Right lobe of liver (tissue), 6 donors: ENCODE data around the gene CMC4. TPM values are rescaled to one million over a fixed set of nuclear protein-coding genes. Genes with fewer than 3 reads are reported as not detected.

Experiments used
- ATAC-seq, 4 donors: fragments of 200-7000 bp; cut with Tn5 transposase; one replicate each; pipeline ENCODE4 v1.9.1; 2020; ENCODE audit warnings: mild to moderate bottlenecking in 4 of 4, moderate library complexity in 4 of 4
- DNase-seq, 3 donors: peaks; one replicate each; pipeline ENCODE4 v3.0.0-alpha.2; 2020
- H3K27ac ChIP-seq, 3 donors: fragments of 200-600 bp; one replicate each; pipeline ENCODE4 v1.8.0; 2022
- H3K27me3 ChIP-seq, 2 donors: fragments of 200-600 bp; one replicate each; pipeline ENCODE4 v1.8.0; 2022
- H3K36me3 ChIP-seq, 4 donors: fragments of 200-600 bp; sonication (generic) in 1 of 4; one replicate each; pipeline versions ENCODE4 v1.5.1 to v1.8.0; 2017 to 2022; ENCODE audit warnings: control low read depth in 1 of 4
- H3K4me1 ChIP-seq, 4 donors: fragments of 200-600 bp; sonication (generic) in 1 of 4; one replicate each; pipeline versions ENCODE4 v1.5.1 to v1.8.0; 2017 to 2022; ENCODE audit warnings: control low read depth in 1 of 4
- H3K4me3 ChIP-seq, 3 donors: fragments of 200-600 bp; one replicate each; pipeline ENCODE4 v1.8.0; 2022
- H3K9me3 ChIP-seq, 4 donors: fragments of 200-600 bp; sonication (generic) in 1 of 4; one replicate each; pipeline versions ENCODE4 v1.5.1 to v1.8.0; 2017 to 2022; ENCODE audit warnings: control low read depth in 1 of 4
- POLR2A ChIP-seq: fragments of 450-650 bp; IDR thresholded peaks from one replicate; pipeline ENCODE4 v1.6.1; 2017; ENCODE audit warnings: antibody characterized with exemption, mild to moderate bottlenecking
- WGBS: methylation state at CpG from one replicate; pipeline ENCODE4 v1.1.6; 2018; ENCODE audit warnings: low coverage, low lambda C conversion rate; ENCODE audit not compliant: insufficient coverage; ENCODE audit errors: missing lambda C conversion rate; 5-methylcytosine and 5-hydroxymethylcytosine counted together
- intact Hi-C, 2 donors: fragments of 100-400 bp; cut with DNase I; formaldehyde crosslinking; loops; one replicate each; pipeline versions ENCODE4 v1.11.2 to v1.14.1; 2022
- total RNA-seq, 6 experiments: library from RNA; depleted of rRNA in 2 of 6; stranded (reverse); fragments of >200 nt in 2 of 6; fragmentation: NEBNext Ultra II Directional in 3 of 6; extraction: Animal tissue kit (Norgen Biotek cat#: 25700) in 3 of 6; gene quantifications; one replicate each; pipeline versions ENCODE4 v1.1.0 to v1.2.4, GENCODE V29; 2016 to 2023
- TF ChIP-seq, protein P1 (sequence below), 4 donors: fragments of 200-600 bp in 3 of 4; fragments of 450-650 bp in 1 of 4; IDR thresholded peaks; one replicate each; pipeline versions ENCODE4 v1.5.1 to v1.8.0; 2016 to 2022; ENCODE audit warnings: antibody characterized with exemption in 4 of 4, mild to moderate bottlenecking in 2 of 4
- donor health status: DM: no; HTN: yes; CAD: no.
- donor health status: DM: no; HTN: no; CAD: no.
- donor health status: DM: no; HTN: no; CAD: no.
- donor health status: DM: no; HTN: yes; CAD: no.
- donor health status: DM: no; HTN: yes; CAD: no.

Gene CMC4
- total RNA-seq, 6 experiments from 2014 or later: 3.9 to 12.2 (median 7.6) TPM

DNA sequence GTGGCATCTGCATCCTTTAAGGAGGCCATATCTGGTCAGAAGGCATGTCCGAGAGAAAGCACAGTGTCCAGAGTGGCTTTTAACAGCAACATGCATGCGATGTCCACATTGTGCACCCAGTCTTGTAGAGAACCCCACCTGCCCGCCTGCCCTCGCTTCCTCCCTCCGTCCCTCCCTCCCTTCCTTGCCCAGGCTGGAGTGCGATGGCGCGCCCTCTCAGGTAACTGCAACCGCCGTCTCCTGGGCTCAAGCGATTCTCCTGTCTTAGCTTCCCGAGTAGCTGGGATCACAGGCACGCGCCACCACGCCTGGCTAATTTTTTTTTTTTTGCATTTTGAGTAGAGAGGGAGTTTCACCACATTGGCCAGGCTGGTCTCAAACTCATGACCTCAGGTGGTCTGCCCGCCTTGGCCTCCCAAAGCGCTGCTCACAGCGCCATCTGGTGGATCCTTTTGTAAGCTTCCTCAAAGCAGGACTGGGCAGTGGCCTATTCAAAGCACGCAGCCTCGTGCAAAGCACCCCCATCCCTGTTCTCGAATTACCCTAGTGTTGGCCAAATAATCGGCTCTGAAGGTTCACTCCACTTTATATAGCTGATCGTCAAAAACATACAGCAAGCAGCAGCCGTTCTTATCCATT lies 15.4 kb upstream of the CMC4 start:
- intact Hi-C loops: no loop called here
- TF ChIP-seq, protein P1, sequence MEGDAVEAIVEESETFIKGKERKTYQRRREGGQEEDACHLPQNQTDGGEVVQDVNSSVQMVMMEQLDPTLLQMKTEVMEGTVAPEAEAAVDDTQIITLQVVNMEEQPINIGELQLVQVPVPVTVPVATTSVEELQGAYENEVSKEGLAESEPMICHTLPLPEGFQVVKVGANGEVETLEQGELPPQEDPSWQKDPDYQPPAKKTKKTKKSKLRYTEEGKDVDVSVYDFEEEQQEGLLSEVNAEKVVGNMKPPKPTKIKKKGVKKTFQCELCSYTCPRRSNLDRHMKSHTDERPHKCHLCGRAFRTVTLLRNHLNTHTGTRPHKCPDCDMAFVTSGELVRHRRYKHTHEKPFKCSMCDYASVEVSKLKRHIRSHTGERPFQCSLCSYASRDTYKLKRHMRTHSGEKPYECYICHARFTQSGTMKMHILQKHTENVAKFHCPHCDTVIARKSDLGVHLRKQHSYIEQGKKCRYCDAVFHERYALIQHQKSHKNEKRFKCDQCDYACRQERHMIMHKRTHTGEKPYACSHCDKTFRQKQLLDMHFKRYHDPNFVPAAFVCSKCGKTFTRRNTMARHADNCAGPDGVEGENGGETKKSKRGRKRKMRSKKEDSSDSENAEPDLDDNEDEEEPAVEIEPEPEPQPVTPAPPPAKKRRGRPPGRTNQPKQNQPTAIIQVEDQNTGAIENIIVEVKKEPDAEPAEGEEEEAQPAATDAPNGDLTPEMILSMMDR (IDR thresholded peaks at IDR 0.05): peak; percentile 43 to 57 (median 54)
- TF ChIP-seq POLR2A: no peak
- Histone ChIP-seq H3K27me3 (no peaks in the 10 kb centered on the region), H3K4me1 (no peaks in the 10 kb centered on the region), H3K36me3 (no peaks in the 10 kb centered on the region), H3K9me3 (no peaks in the 10 kb centered on the region), H3K27ac (no peak overlapping the region), H3K4me3 (no peak overlapping the region)
- ATAC-seq (peak; percentile 60 to 70 (median 62)), DNase-seq (peak in 2 of 3 donors; percentile 49 to 54)
- WGBS: 71% methylated on average over 18 of the region's 24 CpGs

DNA sequence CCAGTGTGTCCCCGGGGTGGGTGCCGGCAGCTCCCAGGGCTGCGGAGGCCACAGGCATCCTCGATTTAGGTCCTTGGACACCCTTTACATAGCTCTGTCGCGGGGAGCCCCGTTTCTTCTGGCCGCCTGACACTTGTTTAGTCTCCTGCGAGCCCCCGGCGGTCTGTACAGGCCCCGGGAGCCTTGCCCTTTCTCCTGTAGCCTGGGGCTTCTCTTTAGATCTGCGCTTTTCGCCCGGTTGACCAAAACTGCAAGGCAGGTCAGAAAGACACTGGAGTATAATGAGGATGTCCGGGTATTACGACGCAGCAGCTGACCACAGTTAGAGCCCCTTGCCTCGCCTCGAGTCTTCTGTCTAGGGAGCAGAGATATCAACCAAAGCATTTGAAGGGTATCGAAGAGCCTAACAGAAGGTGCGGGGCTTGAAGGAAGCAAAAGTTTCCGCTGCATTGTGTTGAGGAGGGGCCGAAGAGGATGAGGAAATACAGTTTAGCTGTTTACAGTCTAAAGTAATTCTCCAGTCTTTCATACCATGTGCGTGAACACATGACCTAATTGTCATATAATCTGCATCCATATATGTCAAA lies 851 bp upstream of the CMC4 start:
- ATAC-seq: peak in 3 of 4 donors; percentile 3 to 55 (median 6)
- TF ChIP-seq, protein P1 (IDR thresholded peaks at IDR 0.05): no peak
- TF ChIP-seq POLR2A: no peak

DNA sequence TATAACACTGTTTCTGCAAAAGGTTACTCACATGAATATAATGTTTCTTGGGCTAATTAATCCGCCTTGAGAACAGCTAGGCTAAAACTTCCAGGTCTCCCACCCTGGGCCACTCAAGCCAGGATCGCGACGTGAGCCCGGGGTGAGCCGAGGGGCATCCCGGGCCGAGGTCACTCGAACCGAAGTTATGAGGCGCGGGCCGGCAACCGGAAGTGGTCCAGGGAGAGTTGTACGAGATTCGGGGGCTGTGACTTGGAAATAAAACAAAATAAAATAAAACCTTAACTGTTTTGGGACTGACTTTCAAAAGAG lies 317 bp downstream of the CMC4 start:
- TF ChIP-seq POLR2A: no peak
- TF ChIP-seq, protein P1 (IDR thresholded peaks at IDR 0.05): no peak
- intact Hi-C loops: no loop called here
- ATAC-seq: peak in 3 of 4 donors; percentile 7 to 34 (median 8)
- DNase-seq: peak in 1 of 3 donors; percentile 62
- Histone ChIP-seq H3K4me1 (peaks cover 0 to 15% (median 0%) of the 10 kb centered on the region in 4 donors), H3K27ac (peak overlapping the region; percentile 52 to 88 (median 78)), H3K4me3 (peak overlapping the region; percentile 56 to 62 (median 62)), H3K27me3 (no peaks in the 10 kb centered on the region), H3K36me3 (peaks cover 0 to under 1% (median 0%) of the 10 kb centered on the region in 4 donors), H3K9me3 (no peaks in the 10 kb centered on the region)
- WGBS: 25% methylated on average over 14 of the region's 16 CpGs

More for the DNA sequence above, 851 bp upstream of the CMC4 start:
- H3K27me3 ChIP-seq: no peaks in the 10 kb centered on the region
- DNase-seq: peak in 1 of 3 donors; percentile 62
- H3K27ac ChIP-seq: peak overlapping the region; percentile 52 to 65 (median 62)
- H3K4me3 ChIP-seq: peak overlapping the region; percentile 49 to 66 (median 63)
- H3K9me3 ChIP-seq: no peaks in the 10 kb centered on the region
- WGBS: 30% methylated on average over 13 of the region's 25 CpGs
- peaks cover 0 to 6% (median 0%) of the 10 kb centered on the region in 4 donors for H3K4me1 ChIP-seq
- H3K36me3 ChIP-seq: peaks cover 0 to 3% (median 2%) of the 10 kb centered on the region in 4 donors
- intact Hi-C loops: no loop called here

DNA sequence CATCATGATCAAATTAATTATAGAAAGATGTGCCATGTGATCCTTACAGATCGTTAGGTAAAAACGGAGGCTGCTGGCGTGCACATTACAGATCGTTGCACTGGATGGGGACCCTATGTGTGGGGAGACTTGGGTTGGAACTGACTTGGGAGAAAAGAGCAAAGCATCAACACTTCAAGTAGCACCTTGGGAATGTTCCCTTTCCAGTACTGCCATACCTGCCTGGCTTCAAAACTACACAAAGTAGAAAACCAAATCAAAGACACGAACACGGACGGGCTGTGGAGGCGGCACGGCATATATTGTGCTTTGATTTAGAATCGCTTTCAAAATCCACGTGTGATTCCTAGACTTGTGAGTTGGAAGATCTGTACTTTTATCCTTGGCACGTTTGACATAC lies 898 bp downstream of the CMC4 start:
- DNase-seq (no peak), ATAC-seq (no peak)
- peak overlapping the region; percentile 56 to 62 (median 62) for H3K4me3 ChIP-seq
- peak overlapping the region; percentile 52 to 88 (median 78) for H3K27ac ChIP-seq
- no peaks in the 10 kb centered on the region for H3K27me3 ChIP-seq
- H3K36me3 ChIP-seq: no peaks in the 10 kb centered on the region
- intact Hi-C loops: no loop called here
- 29% methylated on average over 12 of the region's 12 CpGs for WGBS
- TF ChIP-seq, protein P1 (IDR thresholded peaks at IDR 0.05): no peak
- no peak for TF ChIP-seq POLR2A
- no peaks in the 10 kb centered on the region for H3K9me3 ChIP-seq
- peaks cover 0 to 18% (median 0%) of the 10 kb centered on the region in 4 donors for H3K4me1 ChIP-seq
